ENCODE measurements around the gene PSMB11. TPM values are rescaled to one million over a fixed set of nuclear protein-coding genes. Genes with fewer than 3 reads are reported as not detected.

Gene PSMB11
- total and polyA plus RNA-seq, 9 donors = not detected

DNA sequence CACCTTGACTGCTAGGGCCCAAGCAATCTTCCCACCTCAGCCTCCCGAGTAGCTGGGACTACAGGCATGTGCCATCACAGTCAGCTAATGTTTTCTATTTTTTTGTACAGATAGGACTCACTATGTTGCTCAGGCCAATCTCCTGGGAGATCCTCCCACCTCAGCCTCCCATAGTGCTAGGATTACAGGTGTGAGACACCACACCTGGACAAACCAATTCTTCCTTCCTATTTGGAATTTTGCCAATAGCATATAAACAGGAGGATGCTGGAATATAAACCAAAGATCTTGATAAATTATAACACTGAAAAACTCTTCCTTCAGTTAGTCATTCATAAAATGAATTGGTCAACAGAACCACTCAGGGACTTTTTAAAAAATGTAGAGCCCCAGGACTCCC, 44.6 kb downstream of the PSMB11 start:
- Histone ChIP-seq H3K9me3 (no peaks in the 10 kb centered on the region), H3K27ac (no peak overlapping the region), H3K4me1 (ENCODE audit: insufficient read depth) (no peaks in the 10 kb centered on the region), H3K36me3 (no peaks in the 10 kb centered on the region), H3K27me3 (no peaks in the 10 kb centered on the region), H3K4me3 (no peak overlapping the region)
- no peak for DNase-seq
- 80 to 96% (median 95%) methylated on average over 1 of the region's 1 CpG for WGBS, 3 donors
- no peak for TF ChIP-seq CTCF (IDR thresholded peaks at IDR 0.05)
- no peak for TF ChIP-seq POLR2A (IDR thresholded peaks at IDR 0.05)
- TF ChIP-seq EP300 (IDR thresholded peaks at IDR 0.05) = no peak
- intact Hi-C loops (cut with DNase I) = no loop called here

DNA sequence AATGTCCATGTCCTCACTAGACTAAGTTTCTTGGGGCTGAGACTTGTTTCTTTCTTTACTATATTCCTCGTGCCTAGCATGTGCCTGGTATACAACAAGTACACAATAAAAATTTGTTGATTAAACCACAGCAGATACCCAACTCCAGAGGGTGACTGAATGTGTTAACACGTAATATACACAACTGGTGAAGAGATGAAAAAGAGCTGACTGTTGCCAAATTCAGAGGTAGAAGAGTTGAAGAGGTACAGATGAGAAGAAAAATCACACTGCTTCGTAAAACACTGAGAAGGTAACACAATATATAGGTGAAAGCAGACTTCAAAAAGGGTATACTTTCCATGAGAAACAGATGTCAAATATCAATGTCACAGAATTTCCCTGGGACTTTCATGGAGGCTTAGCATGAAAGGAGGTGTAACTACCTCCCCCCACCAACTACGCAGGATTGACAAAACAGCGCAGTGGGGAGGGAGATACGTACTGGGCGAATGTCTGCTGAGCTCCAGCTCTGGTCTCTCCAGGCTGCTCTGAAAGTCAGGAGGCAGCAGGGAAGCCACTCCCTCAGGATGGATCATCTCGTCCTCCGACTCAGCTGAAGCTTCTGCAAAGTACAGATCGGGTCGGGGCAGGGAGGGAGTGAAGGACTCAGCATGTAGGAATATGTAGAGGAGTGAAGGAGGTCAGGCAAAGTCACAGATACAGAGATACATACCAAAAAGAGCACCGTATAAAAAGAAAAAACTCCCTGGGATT, 47.7 kb downstream of the PSMB11 start:
- H3K9me3 ChIP-seq = no peaks in the 10 kb centered on the region
- no peaks in the 10 kb centered on the region for H3K27me3 ChIP-seq
- H3K36me3 ChIP-seq = no peaks in the 10 kb centered on the region
- no peak overlapping the region for H3K4me3 ChIP-seq
- intact Hi-C loops (cut with DNase I) = no loop called here
- TF ChIP-seq POLR2A (IDR thresholded peaks at IDR 0.05) (no peak), EP300 (IDR thresholded peaks at IDR 0.05) (no peak), CTCF (IDR thresholded peaks at IDR 0.05) (no peak)
- no peak overlapping the region for H3K27ac ChIP-seq
- WGBS, 3 donors = 70 to 74% (median 72%) methylated on average over 12 of the region's 12 CpGs
- H3K4me1 ChIP-seq (ENCODE audit: insufficient read depth) = peaks cover 3% of the 10 kb centered on the region
- DNase-seq = no peak

DNA sequence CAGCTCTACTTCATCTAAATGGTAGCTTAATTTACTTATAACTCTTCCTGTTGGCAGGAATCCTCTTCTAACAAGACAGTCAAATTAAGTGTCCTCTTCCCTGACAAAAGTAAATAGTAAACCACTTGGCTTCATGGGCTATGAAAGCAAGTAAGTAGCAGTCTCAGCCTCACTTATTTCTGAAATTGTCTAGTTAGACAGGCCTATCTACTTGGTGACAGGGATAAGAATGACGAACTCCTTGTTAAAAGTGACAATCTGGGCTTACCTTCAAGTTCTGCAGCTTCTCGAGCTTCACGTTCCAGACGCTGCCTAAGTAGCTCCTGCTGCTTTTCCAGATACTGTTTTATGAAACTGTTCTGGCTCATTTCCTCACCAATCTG, 48.2 kb downstream of the PSMB11 start:
- Histone ChIP-seq H3K27me3 (no peaks in the 10 kb centered on the region), H3K9me3 (no peaks in the 10 kb centered on the region), H3K27ac (no peak overlapping the region), H3K36me3 (no peaks in the 10 kb centered on the region), H3K4me1 (ENCODE audit: insufficient read depth) (peaks cover 3% of the 10 kb centered on the region), H3K4me3 (no peak overlapping the region)
- intact Hi-C loops (cut with DNase I) = no loop called here
- 41 to 53% (median 51%) methylated on average over 4 of the region's 4 CpGs for WGBS, 3 donors
- TF ChIP-seq POLR2A (IDR thresholded peaks at IDR 0.05) = no peak
- DNase-seq = no peak

DNA sequence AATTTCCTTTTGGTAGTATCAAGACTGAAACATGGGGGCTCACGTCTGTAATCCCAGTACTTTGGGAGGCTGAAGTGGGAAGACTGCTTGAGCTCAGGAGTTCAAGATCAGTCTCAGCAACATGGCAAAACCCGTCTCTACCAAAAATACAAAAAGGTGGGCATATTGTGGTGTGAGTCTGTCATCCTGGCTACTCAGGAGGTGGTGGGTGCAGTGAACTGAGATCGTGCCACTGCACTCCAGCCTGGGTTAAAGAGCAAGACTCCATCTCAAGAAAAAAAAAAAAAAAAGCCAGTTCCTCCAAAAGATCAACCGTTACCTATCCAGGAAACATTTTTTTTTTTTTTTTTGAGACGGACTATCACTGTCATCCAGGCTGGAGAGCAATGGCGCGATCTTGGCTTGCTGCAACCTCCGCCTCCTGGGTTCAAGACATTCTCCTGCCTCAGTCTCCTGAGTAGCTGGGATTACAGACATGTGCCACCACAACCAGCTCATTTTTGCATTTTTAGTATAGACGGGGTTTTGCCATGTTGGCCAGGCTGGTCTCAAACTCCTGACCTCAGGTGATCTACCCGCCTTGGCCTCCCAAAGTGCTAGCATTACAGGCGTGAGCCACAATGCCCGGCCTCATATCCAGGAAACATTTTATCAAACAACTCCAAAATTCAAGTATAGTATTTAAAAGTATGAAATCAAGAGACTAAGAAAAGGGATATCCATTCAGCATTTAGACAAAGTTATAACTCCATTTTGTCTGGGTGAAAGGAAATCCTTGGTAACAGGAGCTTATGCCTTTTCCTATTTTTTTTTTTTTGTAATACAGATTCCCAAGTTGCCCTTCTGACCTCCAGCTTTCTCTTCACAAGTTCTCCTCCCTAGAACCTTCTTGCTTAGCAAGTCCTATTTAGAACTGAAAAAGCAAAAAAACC, 49.5 kb downstream of the PSMB11 start:
- TF ChIP-seq EP300 (IDR thresholded peaks at IDR 0.05) = no peak
- TF ChIP-seq CTCF (IDR thresholded peaks at IDR 0.05) = no peak
- no peak for TF ChIP-seq POLR2A (IDR thresholded peaks at IDR 0.05)
- no peak overlapping the region for H3K4me3 ChIP-seq
- WGBS, 3 donors = 80 to 86% (median 82%) methylated on average over 12 of the region's 12 CpGs
- intact Hi-C loops (cut with DNase I) = no loop called here
- H3K9me3 ChIP-seq = no peaks in the 10 kb centered on the region
- no peaks in the 10 kb centered on the region for H3K27me3 ChIP-seq
- H3K36me3 ChIP-seq = no peaks in the 10 kb centered on the region
- DNase-seq = no peak
- H3K27ac ChIP-seq = no peak overlapping the region
- H3K4me1 ChIP-seq (ENCODE audit: insufficient read depth) = peaks cover 4% of the 10 kb centered on the region
